Liver (tissue), 9 donors: ENCODE measurements around the gene LYST. TPM values are rescaled to one million over a fixed set of nuclear protein-coding genes. Genes with fewer than 3 reads are reported as not detected.

ENCODE experiments used
- DNase-seq: peaks from one replicate; pipeline ENCODE4 v3.0.0-alpha.2; 2017; ENCODE audit warnings: low spot score
- H3K27ac ChIP-seq, 2 donors: one replicate each; pipeline ENCODE4 v1.7.0; 2013; ENCODE audit warnings: inconsistent platforms in 2 of 2, low read length in 2 of 2, control low read depth in 1 of 2, low read depth in 1 of 2, mild to moderate bottlenecking in 1 of 2
- H3K27me3 ChIP-seq, 4 donors: one replicate each; pipeline versions ENCODE4 v1.6.1 to v1.7.0; 2013; ENCODE audit warnings: low read length in 3 of 4, inconsistent platforms in 1 of 4, mild to moderate bottlenecking in 1 of 4, moderate library complexity in 1 of 4; ENCODE audit not compliant: control insufficient read depth in 4 of 4, insufficient read depth in 4 of 4
- H3K36me3 ChIP-seq, 4 donors: one replicate each; pipeline versions ENCODE4 v1.6.1 to v1.7.0; 2013; ENCODE audit warnings: low read length in 3 of 4, mild to moderate bottlenecking in 3 of 4, low read depth in 1 of 4, moderate library complexity in 1 of 4; ENCODE audit not compliant: control insufficient read depth in 4 of 4, insufficient read depth in 3 of 4
- H3K4me1 ChIP-seq, 4 donors: one replicate each; pipeline versions ENCODE4 v1.6.1 to v1.7.0; 2013; ENCODE audit warnings: low read length in 3 of 4, mild to moderate bottlenecking in 3 of 4, moderate library complexity in 1 of 4; ENCODE audit not compliant: control insufficient read depth in 4 of 4, insufficient read depth in 4 of 4
- H3K4me3 ChIP-seq, 3 donors: one replicate each; pipeline versions ENCODE4 v1.6.1 to v1.7.0; 2013; ENCODE audit warnings: low read length in 3 of 3, control low read depth in 1 of 3, low read depth in 1 of 3, mild to moderate bottlenecking in 1 of 3
- H3K9ac ChIP-seq, 2 donors: one replicate each; pipeline ENCODE4 v1.7.0; 2013; ENCODE audit warnings: low read length in 2 of 2, mild to moderate bottlenecking in 2 of 2, moderate library complexity in 2 of 2, control low read depth in 1 of 2, low read depth in 1 of 2
- H3K9me3 ChIP-seq, 4 donors: one replicate each; pipeline versions ENCODE4 v1.6.1 to v1.7.0; 2013; ENCODE audit warnings: low read length in 3 of 4; ENCODE audit not compliant: control insufficient read depth in 4 of 4
- EGR1 ChIP-seq, 2 donors: IDR thresholded peaks; 2 replicates each; pipeline ENCODE4 v1.6.1; 2016 to 2018; ENCODE audit warnings: antibody characterized with exemption in 2 of 2, low read depth in 2 of 2
- FOXA1 ChIP-seq: IDR thresholded peaks from 2 replicates; pipeline ENCODE4 v1.6.1; 2016; ENCODE audit warnings: antibody characterized with exemption
- GABPA ChIP-seq, 2 donors: IDR thresholded peaks in 1 of 2; conservative IDR thresholded peaks in 1 of 2; 2 replicates each; pipeline ENCODE4 v1.6.1; 2016; ENCODE audit warnings: antibody characterized with exemption in 2 of 2, mild to moderate bottlenecking in 1 of 2, moderate library complexity in 1 of 2
- HNF4A ChIP-seq, 2 donors: conservative IDR thresholded peaks; 2 replicates each; pipeline ENCODE4 v1.6.1; 2016; ENCODE audit warnings: antibody characterized with exemption in 2 of 2, mild to moderate bottlenecking in 2 of 2
- HNF4G ChIP-seq: IDR thresholded peaks from 2 replicates; pipeline ENCODE4 v1.6.1; 2016; ENCODE audit warnings: antibody characterized with exemption
- JUND ChIP-seq, 2 donors: IDR thresholded peaks; 2 replicates each; pipeline ENCODE4 v1.6.1; 2016; ENCODE audit warnings: antibody characterized with exemption in 2 of 2
- NR2F2 ChIP-seq: IDR thresholded peaks from 2 replicates; pipeline ENCODE4 v1.6.1; 2016; ENCODE audit warnings: antibody characterized with exemption
- RAD21 ChIP-seq, 2 donors: IDR thresholded peaks; 2 replicates each; pipeline ENCODE4 v1.6.1; 2016; ENCODE audit warnings: antibody characterized with exemption in 2 of 2, mild to moderate bottlenecking in 2 of 2
- RXRA ChIP-seq, 2 donors: IDR thresholded peaks; 2 replicates each; pipeline ENCODE4 v1.6.1; 2017 to 2018; ENCODE audit warnings: antibody characterized with exemption in 2 of 2, mild to moderate bottlenecking in 1 of 2
- SP1 ChIP-seq: IDR thresholded peaks from 2 replicates; pipeline ENCODE4 v1.6.1; 2018; ENCODE audit warnings: antibody characterized with exemption, mild to moderate bottlenecking
- YY1 ChIP-seq: IDR thresholded peaks from 2 replicates; pipeline ENCODE4 v1.6.1; 2016; ENCODE audit warnings: antibody characterized with exemption, mild to moderate bottlenecking
- ZBTB33 ChIP-seq: IDR thresholded peaks from 2 replicates; pipeline ENCODE4 v1.6.1; 2016; ENCODE audit warnings: antibody characterized with exemption
- WGBS: extraction: QIAGEN DNeasy Blood & Tissue Kit; methylation state at CpG from one replicate; pipeline ENCODE4 v1.1.7; 2013; 5-methylcytosine and 5-hydroxymethylcytosine counted together
- polyA plus RNA-seq, 2 donors: library from polyadenylated mRNA; stranded (reverse) in 1 of 2; unstranded in 1 of 2; fragments of 200-250 nt in 1 of 2; fragments of >200 nt in 1 of 2; fragmentation: Nextera tagmentation in 1 of 2; extraction: Ambion mirVana in 1 of 2; gene quantifications; one replicate each; pipeline versions ENCODE4 v1.2.1 to v1.2.3, GENCODE V29; 2013 to 2015
- total RNA-seq, 2 donors: library from RNA; depleted of rRNA; stranded (reverse); fragments of >200 nt; gene quantifications; one replicate each; pipeline ENCODE4 v1.2.3, GENCODE V29; 2014
- TF ChIP-seq, protein P1 (sequence below): IDR thresholded peaks from 2 replicates; pipeline ENCODE4 v1.6.1; 2016; ENCODE audit warnings: antibody characterized with exemption, mild to moderate bottlenecking
- TF ChIP-seq, protein P2 (sequence below): IDR thresholded peaks from 2 replicates; pipeline ENCODE4 v1.6.1; 2016; ENCODE audit warnings: antibody characterized with exemption
- donor health status: healthy.
- donor health status: healthy.
- donor health status: healthy.
- donor health status: healthy.
- donor health status: healthy.

Gene LYST
- total and polyA plus RNA-seq, 4 donors, result 3.4 to 45.9 (median 14.2) TPM

DNA sequence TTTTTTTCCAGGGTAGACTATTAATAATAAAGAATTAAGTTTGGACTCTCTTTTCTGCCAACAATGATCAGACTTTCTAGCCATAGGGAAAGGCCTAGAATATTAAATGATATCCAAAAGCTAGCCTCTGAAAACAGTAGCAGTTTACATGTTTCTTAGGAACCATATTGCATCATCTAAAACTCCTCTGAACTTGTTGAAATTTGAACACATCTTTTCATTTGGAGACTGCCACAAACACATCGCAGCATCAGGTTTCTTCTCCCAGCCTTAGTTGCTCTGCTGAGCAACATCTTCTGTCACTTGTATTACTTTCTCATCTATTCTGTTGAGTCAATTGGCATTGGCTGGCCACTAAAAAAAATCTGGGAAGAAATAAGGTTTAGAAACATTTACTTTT is 153.9 kb downstream of the LYST start:
- no peaks in the 10 kb centered on the region for H3K27me3 ChIP-seq
- 96% methylated on average over 1 of the region's 1 CpG for WGBS
- H3K9me3 ChIP-seq, result no peaks in the 10 kb centered on the region
- H3K36me3 ChIP-seq, result peaks cover 2 to 36% (median 18%) of the 10 kb centered on the region in 4 donors
- no peaks in the 10 kb centered on the region for H3K4me1 ChIP-seq
- no peak overlapping the region for H3K27ac ChIP-seq
- H3K9ac ChIP-seq, result no peak overlapping the region
- no peak overlapping the region for H3K4me3 ChIP-seq
- no peak for TF ChIP-seq HNF4G
- TF ChIP-seq FOXA1, result no peak
- TF ChIP-seq RAD21 (IDR thresholded peaks at IDR 0.05), result no peak
- TF ChIP-seq RXRA (IDR thresholded peaks at IDR 0.05), result no peak
- TF ChIP-seq, protein P1, sequence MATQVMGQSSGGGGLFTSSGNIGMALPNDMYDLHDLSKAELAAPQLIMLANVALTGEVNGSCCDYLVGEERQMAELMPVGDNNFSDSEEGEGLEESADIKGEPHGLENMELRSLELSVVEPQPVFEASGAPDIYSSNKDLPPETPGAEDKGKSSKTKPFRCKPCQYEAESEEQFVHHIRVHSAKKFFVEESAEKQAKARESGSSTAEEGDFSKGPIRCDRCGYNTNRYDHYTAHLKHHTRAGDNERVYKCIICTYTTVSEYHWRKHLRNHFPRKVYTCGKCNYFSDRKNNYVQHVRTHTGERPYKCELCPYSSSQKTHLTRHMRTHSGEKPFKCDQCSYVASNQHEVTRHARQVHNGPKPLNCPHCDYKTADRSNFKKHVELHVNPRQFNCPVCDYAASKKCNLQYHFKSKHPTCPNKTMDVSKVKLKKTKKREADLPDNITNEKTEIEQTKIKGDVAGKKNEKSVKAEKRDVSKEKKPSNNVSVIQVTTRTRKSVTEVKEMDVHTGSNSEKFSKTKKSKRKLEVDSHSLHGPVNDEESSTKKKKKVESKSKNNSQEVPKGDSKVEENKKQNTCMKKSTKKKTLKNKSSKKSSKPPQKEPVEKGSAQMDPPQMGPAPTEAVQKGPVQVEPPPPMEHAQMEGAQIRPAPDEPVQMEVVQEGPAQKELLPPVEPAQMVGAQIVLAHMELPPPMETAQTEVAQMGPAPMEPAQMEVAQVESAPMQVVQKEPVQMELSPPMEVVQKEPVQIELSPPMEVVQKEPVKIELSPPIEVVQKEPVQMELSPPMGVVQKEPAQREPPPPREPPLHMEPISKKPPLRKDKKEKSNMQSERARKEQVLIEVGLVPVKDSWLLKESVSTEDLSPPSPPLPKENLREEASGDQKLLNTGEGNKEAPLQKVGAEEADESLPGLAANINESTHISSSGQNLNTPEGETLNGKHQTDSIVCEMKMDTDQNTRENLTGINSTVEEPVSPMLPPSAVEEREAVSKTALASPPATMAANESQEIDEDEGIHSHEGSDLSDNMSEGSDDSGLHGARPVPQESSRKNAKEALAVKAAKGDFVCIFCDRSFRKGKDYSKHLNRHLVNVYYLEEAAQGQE, result no peak
- no peak for TF ChIP-seq NR2F2
- DNase-seq, result no peak

- TF ChIP-seq RXRA (IDR thresholded peaks at IDR 0.05) (no peak), YY1 (no peak), SP1 (no peak), GABPA (IDR thresholded peaks at IDR 0.05 in 1 of 2, conservative IDR thresholded peaks at IDR 0.05 in 1 of 2) (no peak), ZBTB33 (no peak), NR2F2 (no peak), HNF4G (no peak), HNF4A (conservative IDR thresholded peaks at IDR 0.05) (no peak), FOXA1 (no peak), EGR1 (IDR thresholded peaks at IDR 0.05; ENCODE audit: low read depth in 2 of 2) (no peak), JUND (IDR thresholded peaks at IDR 0.05) (no peak)
- TF ChIP-seq, protein P2, sequence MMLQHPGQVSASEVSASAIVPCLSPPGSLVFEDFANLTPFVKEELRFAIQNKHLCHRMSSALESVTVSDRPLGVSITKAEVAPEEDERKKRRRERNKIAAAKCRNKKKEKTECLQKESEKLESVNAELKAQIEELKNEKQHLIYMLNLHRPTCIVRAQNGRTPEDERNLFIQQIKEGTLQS, result no peak
- TF ChIP-seq, protein P1, result no peak
- Histone ChIP-seq H3K9me3 (no peaks in the 10 kb centered on the region), H3K27ac (no peak overlapping the region), H3K4me3 (no peak overlapping the region), H3K4me1 (no peaks in the 10 kb centered on the region), H3K27me3 (no peaks in the 10 kb centered on the region), H3K36me3 (peaks cover 2 to 32% (median 16%) of the 10 kb centered on the region in 4 donors), H3K9ac (no peak overlapping the region)
- 91% methylated on average over 3 of the region's 3 CpGs for WGBS
- DNase-seq, result no peak
Measured at GRCh38 chr1:235710687-235711086, 156.0 kb downstream of the LYST start.
